ENCODE measurements around the gene TP53.

DNA sequence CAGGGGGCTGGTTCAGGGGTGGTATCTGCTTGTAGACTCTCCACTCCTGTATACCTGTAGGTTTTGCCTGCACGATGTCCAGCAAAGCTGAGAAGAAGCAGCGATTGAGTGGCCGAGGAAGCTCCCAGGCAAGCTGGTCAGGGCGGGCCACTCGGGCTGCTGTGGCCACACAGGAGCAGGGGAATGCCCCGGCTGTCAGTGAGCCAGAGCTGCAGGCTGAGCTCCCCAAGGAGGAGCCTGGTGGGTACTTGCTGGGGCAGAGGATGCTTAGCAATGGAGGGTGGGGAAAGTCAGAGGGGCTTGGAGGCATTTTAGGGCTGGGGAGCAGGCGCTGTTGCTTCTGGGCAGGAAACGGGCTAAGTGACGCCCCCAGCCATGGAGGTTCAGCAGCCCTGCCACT is 32.4 kb upstream of the TP53 start:
- TF ChIP-seq, protein P1, sequence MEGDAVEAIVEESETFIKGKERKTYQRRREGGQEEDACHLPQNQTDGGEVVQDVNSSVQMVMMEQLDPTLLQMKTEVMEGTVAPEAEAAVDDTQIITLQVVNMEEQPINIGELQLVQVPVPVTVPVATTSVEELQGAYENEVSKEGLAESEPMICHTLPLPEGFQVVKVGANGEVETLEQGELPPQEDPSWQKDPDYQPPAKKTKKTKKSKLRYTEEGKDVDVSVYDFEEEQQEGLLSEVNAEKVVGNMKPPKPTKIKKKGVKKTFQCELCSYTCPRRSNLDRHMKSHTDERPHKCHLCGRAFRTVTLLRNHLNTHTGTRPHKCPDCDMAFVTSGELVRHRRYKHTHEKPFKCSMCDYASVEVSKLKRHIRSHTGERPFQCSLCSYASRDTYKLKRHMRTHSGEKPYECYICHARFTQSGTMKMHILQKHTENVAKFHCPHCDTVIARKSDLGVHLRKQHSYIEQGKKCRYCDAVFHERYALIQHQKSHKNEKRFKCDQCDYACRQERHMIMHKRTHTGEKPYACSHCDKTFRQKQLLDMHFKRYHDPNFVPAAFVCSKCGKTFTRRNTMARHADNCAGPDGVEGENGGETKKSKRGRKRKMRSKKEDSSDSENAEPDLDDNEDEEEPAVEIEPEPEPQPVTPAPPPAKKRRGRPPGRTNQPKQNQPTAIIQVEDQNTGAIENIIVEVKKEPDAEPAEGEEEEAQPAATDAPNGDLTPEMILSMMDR (IDR thresholded peaks at IDR 0.05; ENCODE audit: low read depth, low read length, poor library complexity, severe bottlenecking): no peak
- TF ChIP-seq EZH2phosphoT487 (IDR thresholded peaks at IDR 0.05; ENCODE audit: borderline replicate concordance, low read length): no peak
